Measurements from ENCODE around the gene COL16A1.

- TF ChIP-seq CTCF (IDR thresholded peaks at IDR 0.05; ENCODE audit: low read length) (no peak), EZH2 (optimal IDR thresholded peaks at IDR 0.05; ENCODE audit: low read depth, low read length) (no peak), EZH2phosphoT487 (IDR thresholded peaks at IDR 0.05; ENCODE audit: low read length) (no peak)
These were observed 29.0 kb upstream of the COL16A1 start for GRCh38 chr1:31732751-31733289.

Measured in MM.1S (cell line).